Stimulated activated naive CD8-positive, alpha-beta T cell treated with anti-CD3 and anti-CD28 coated beads, Interleukin-15, amount 100 ng/mL, for 72 hours (primary cell): Measurements from ENCODE around the gene ANTKMT.

Experiments
- ATAC-seq: fragments of 150-1000 bp; cut with Tn5 transposase; 2 replicates; pipeline ENCODE4 v1.10.0; 2021; ENCODE audit warnings: mild to moderate bottlenecking, moderate library complexity
- DNase-seq, 2 donors: peaks; one replicate each; pipeline ENCODE4 v3.0.0; 2021 to 2022
- H3K27ac Mint-ChIP-seq, 2 donors: one replicate each; pipeline ENCODE4 v1.8.0; 2022; ENCODE audit warnings: mild to moderate bottlenecking in 2 of 2, mixed read lengths in 2 of 2, moderate library complexity in 2 of 2
- H3K27me3 Mint-ChIP-seq: one replicate; pipeline ENCODE4 v1.8.0; 2022; ENCODE audit warnings: mixed read lengths
- H3K4me1 Mint-ChIP-seq: one replicate; pipeline ENCODE4 v1.8.0; 2022; ENCODE audit warnings: mild to moderate bottlenecking, mixed read lengths
- H3K4me3 Mint-ChIP-seq, 2 donors: one replicate each; pipeline ENCODE4 v1.8.0; 2022; ENCODE audit warnings: mild to moderate bottlenecking in 2 of 2, mixed read lengths in 2 of 2, moderate library complexity in 1 of 2
- H3K9me3 Mint-ChIP-seq, 2 donors: one replicate each; pipeline ENCODE4 v1.8.0; 2022; ENCODE audit warnings: mixed read lengths in 2 of 2

Gene ANTKMT, protein sequence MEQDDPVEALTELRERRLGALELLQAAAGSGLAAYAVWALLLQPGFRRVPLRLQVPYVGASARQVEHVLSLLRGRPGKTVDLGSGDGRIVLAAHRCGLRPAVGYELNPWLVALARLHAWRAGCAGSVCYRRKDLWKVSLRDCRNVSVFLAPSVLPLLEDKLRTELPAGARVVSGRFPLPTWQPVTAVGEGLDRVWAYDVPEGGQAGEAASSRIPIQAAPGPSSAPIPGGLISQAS

DNA sequence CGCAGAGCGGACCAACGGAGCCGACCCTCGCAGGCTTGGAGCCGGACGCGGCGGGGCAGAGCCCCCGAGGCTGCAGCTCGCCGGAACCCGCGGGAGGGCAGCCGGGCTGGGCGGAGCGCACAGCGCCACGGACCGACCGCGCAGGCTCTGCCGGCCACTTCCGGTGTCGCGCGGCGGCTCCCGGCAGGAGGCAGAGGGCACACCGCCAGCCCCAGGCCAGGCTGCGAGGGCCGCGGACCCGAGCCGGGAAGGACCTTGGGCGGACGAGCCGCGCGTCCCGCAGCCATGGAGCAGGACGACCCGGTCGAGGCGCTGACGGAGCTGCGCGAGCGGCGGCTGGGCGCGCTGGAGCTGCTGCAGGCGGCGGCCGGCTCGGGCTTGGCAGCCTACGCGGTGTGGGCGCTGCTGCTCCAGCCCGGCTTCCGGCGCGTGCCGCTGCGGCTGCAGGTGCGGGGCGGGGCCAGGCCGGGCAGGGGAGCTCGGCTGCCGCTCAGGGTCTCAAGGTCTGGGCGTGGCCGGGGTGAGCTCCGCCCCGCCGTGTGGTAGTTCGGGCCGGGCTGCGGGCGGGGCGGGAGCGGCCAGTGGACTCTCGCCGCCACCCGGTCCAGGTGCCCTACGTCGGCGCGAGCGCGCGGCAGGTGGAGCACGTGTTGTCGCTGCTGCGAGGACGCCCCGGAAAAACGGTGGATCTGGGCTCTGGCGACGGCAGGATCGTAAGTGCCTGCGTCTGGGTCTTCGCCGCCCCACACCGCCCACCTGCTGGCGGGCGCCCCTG is at the start of gene ANTKMT:
ANTKMT (plus strand) TSS at position 157 of the 775 bp plus-strand sequence; CDS start at position 286, 129 bp downstream.
- Mint-ChIP-seq H3K4me3 (peak within 1 kb of the TSS; percentile 87 to 95), H3K27me3 (no peaks in the 10 kb centered on the region), H3K9me3 (no peaks in the 10 kb centered on the region), H3K4me1 (peaks cover 64% of the 10 kb centered on the region), H3K27ac (peak within 1 kb of the TSS; percentile 82 to 93)
- ATAC-seq, result peak; percentile 82
- DNase-seq, result peak; percentile 87 to 92

DNA sequence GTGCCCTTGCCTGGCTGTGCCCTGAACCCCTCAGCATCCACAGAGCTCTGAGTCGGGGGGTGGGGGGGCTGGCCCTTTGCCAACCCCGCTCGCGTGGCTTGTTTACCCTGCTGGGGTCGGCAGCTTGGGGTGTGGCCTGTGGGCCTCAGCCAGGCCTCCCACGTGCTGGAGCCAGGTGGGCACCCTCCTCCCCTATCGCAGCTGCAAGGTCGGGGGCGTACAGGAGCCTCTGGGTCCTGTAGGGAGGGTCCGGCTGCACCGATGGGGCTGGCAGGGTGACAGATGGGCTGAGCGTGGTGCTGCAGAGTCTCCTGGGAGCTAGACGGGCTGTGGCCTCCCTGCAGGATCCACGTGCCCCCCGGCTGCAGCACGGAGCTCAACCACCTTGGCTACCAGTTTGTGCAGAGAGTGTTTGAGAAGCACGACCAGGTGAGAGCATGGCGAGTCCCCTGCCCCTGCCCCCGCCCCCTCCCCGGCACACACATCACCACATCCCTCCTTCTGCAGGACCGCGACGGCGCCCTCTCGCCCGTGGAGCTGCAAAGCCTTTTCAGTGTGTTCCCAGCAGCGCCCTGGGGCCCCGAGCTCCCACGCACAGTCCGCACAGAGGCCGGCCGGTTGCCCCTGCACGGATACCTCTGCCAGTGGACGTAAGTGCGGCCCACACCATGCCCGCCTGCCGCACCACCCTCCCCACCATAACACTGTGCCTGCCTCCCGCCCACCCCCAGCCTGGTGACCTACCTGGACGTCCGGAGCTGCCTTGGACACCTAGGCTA is 49.4 kb upstream of the ANTKMT start:
- Mint-ChIP-seq H3K4me1 (peaks cover 31% of the 10 kb centered on the region), H3K4me3 (no peak overlapping the region), H3K9me3 (no peaks in the 10 kb centered on the region), H3K27ac (no peak overlapping the region), H3K27me3 (peaks cover 10% of the 10 kb centered on the region)
- DNase-seq (no peak), ATAC-seq (no peak)

DNA sequence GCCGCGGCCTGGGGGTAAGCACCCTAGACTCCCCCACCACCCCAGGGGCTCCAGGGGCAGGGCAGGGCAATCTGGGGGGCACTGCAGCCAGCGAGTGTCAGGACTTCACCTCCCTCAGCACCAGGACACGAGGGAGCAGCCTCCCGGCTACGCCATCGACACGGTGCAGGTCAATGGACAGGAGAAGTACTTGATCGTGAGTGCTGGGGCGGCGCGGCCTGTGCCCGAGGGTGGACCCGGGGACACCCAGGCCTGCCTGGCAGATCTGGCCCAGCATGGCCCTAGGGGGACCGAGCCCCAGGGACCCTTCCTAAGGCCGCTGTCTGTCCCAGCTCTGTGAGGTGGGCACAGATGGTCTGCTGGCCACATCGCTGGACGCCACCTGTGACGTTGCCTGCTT is 48.6 kb upstream of the ANTKMT start:
- Mint-ChIP-seq H3K4me3 (no peak overlapping the region), H3K9me3 (no peaks in the 10 kb centered on the region), H3K27ac (no peak overlapping the region), H3K4me1 (peaks cover 31% of the 10 kb centered on the region), H3K27me3 (peaks cover 19% of the 10 kb centered on the region)
- DNase-seq (no peak), ATAC-seq (no peak)

DNA sequence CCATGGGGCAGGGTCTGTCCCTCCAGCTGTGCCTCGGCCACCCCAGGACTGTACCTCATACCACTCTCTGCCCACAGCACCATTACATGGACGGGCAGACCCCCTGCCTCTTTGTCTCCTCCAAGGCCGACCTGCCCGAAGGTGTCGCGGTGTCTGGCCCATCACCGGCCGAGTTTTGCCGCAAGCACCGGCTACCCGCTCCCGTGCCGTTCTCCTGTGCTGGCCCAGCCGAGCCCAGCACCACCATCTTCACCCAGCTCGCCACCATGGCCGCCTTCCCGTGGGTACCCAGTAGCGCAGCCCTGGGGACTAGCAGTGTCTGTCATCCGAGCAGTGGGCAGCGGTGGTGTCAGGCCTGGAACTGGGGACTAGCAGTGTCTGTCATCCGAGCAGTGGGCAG is 48.1 kb upstream of the ANTKMT start:
- H3K27ac Mint-ChIP-seq, result no peak overlapping the region
- peaks cover 26% of the 10 kb centered on the region for H3K4me1 Mint-ChIP-seq
- no peak overlapping the region for H3K4me3 Mint-ChIP-seq
- no peaks in the 10 kb centered on the region for H3K9me3 Mint-ChIP-seq
- peaks cover 19% of the 10 kb centered on the region for H3K27me3 Mint-ChIP-seq
- ATAC-seq (no peak), DNase-seq (no peak)

DNA sequence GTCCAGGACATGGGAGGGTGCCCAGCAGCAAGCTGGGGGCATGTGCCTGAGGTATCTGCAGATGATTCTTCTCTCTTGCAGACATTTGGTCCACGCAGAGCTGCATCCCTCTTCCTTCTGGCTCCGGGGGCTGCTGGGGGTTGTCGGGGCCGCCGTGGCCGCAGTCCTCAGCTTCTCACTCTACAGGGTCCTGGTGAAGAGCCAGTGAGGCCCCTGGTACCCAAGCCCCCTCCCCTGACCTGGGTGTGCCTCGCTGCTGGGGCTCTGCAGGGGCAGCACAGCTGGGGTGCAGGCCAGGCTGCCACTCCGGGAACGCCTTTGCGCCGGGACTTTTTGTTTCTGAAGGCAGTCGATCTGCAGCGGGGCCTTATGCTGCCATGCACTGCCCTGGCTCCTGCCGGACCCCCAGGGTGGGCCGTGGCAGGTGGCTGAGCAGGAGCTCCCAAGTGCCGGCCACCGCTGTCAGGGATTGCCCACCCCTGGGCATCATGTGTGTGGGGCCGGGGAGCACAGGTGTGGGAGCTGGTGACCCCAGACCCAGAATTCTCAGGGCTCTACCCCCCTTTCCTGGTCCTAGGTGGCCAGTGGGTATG is 47.5 kb upstream of the ANTKMT start:
- Mint-ChIP-seq H3K4me1 (peaks cover 25% of the 10 kb centered on the region), H3K27me3 (peaks cover 19% of the 10 kb centered on the region), H3K9me3 (no peaks in the 10 kb centered on the region), H3K4me3 (no peak overlapping the region), H3K27ac (no peak overlapping the region)
- DNase-seq, result no peak
- ATAC-seq, result no peak

DNA sequence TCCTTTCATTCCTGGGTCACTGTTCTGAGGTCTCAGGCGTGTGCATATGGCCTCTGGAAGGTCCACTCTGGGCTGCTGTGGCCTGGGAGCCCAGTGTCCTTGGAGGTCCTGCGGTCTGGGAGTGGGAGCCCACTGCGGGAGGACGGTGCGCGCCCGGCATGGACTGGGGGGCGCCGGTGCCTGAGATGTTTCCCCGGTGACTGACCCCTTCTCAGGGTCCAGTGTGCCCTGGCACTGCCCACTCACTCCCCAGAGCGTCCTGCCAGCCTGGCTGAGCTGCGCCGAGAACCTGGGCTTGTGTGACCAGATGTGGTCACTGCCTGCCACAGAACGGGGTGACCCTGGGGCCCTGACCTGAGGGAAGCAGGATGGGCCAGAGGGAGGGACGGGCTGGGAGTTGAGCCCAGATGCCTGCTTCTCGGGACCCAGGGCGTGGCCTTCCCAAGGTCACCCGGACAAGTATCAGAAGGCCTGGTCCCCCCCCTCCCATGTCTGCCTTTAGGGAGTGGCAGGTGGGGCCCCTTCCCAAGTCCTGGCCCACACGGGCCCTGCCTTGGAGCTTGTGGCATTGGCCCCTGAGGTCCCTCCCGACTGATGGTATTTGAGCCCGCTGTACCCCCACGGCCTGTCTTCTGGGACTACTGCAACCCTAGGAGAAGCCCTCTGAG is 46.6 kb upstream of the ANTKMT start:
- DNase-seq (no peak), ATAC-seq (no peak)
- Mint-ChIP-seq H3K27ac (no peak overlapping the region), H3K9me3 (no peaks in the 10 kb centered on the region), H3K4me3 (no peak overlapping the region), H3K27me3 (peaks cover 19% of the 10 kb centered on the region), H3K4me1 (peaks cover 25% of the 10 kb centered on the region)

DNA sequence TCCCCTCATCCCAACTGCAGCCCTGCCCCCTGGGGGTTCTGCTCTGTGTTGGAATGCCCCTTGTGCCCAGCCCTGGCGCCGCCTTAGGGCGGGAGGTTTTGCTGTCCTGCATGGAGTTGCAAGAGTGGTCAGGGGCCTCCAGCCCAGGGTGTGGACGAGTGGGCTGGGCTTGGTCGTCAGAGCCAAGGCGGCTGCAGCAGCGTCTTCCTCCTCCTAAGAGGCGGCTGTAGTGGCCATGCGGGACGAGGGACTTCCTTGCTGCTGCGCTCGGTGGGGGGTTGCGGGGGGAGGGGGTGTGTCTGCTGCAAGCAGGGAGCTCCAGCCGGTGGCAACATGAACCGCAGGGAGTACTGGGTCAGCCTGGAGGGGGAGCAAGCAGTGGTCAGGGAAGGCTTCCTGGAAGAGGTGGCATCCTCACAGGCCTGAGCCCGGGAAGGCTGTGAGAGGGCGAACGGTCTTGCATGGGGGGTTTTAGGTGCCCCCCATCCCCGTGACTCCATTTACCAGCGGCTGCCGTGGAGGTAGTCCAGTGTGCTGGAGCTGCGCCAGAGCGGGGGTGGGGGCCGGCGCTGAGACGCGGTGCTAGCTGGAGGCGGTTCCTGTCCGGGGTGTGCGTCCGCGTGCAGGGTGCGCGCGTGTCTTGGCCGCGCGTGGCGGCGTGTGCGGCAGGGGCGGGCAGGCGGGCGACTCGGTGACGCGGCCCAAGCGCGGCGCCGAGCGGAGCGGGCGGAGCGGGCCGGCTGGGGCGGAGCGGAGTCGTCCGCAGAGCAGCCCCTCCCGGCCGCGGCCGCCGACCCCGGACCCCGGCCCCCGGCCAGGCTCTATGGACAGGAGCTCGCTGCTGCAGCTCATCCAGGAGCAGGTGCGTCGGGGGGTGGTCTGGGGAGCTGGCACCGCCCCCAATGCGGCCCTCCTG is 45.7 kb upstream of the ANTKMT start, which contains the start of gene RHBDL1:
RHBDL1 (plus strand) TSS at position 704 of the 916 bp plus-strand sequence; CDS start at position 824, 120 bp downstream.
- H3K27ac Mint-ChIP-seq, result no peak within 1 kb of the TSS
- peaks cover 20% of the 10 kb centered on the region for H3K4me1 Mint-ChIP-seq
- peak within 1 kb of the TSS; percentile 15 to 61 for H3K4me3 Mint-ChIP-seq
- no peak for ATAC-seq
- H3K27me3 Mint-ChIP-seq, result peaks cover 19% of the 10 kb centered on the region
- no peaks in the 10 kb centered on the region for H3K9me3 Mint-ChIP-seq
- no peak for DNase-seq

DNA sequence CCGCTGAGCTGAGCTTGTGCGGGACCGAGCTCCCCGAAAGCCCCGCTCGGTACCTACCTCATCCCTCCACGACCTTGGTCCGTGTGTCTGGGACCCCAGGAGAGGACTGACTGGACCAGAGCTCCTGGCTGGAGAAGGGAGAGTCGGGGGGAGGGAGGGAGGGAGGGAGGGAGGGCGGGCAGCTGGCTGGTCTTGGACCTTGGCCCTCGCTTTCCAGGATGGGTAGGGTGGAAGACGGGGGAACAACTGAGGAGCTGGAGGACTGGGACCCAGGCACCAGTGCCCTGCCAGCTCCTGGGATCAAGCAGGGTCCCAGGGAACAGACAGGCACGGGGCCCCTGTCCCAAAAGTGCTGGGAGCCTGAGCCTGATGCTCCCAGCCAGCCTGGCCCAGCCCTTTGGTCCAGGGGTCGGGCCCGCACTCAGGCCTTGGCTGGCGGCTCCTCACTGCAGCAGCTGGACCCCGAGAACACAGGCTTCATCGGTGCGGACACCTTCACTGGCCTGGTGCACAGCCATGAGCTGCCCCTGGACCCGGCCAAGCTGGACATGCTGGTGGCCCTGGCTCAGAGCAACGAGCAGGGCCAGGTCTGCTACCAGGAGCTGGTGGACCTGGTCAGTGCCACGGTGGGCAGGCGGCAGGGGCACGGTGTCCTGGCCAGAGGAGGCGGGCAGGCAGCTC is 44.9 kb upstream of the ANTKMT start:
- no peak for ATAC-seq
- H3K4me3 Mint-ChIP-seq, result peak overlapping the region in 1 of 2 donors; percentile 29
- H3K9me3 Mint-ChIP-seq, result no peaks in the 10 kb centered on the region
- no peak for DNase-seq
- no peak overlapping the region for H3K27ac Mint-ChIP-seq
- peaks cover 22% of the 10 kb centered on the region for H3K4me1 Mint-ChIP-seq
- H3K27me3 Mint-ChIP-seq, result peaks cover 19% of the 10 kb centered on the region

DNA sequence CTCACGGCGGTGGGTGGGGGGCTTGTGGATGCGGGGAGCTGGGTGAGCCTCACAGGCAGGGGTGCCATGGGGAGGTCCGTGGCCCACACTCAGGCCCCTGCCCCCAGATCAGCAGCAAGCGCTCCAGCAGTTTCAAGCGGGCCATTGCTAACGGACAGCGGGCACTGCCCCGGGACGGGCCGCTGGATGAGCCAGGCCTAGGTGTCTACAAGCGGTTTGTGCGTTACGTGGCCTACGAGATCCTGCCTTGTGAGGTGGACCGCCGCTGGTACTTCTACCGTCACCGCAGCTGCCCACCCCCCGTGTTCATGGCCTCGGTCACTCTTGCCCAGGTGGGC is 44.4 kb upstream of the ANTKMT start:
- Mint-ChIP-seq H3K4me3 (no peak overlapping the region), H3K4me1 (peaks cover 27% of the 10 kb centered on the region), H3K27me3 (peaks cover 19% of the 10 kb centered on the region), H3K27ac (no peak overlapping the region), H3K9me3 (no peaks in the 10 kb centered on the region)
- DNase-seq (no peak), ATAC-seq (no peak)

DNA sequence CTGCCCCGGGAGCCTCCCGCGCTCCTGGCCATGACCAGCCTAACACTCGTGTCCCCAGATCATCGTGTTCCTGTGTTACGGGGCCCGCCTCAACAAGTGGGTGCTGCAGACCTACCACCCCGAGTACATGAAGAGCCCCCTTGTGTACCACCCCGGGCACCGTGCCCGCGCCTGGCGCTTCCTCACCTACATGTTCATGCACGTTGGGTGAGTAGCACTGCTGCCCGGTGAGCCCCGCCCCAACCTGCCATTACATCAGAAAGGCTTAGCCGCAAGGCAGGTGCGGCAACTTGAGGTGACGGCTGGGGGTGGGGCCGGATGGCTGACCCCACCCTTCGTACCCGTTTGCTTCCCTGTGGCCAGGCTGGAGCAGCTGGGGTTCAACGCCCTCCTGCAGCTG is 44.0 kb upstream of the ANTKMT start:
- peak overlapping the region in 1 of 2 donors; percentile 12 for H3K27ac Mint-ChIP-seq
- no peaks in the 10 kb centered on the region for H3K9me3 Mint-ChIP-seq
- DNase-seq (no peak), ATAC-seq (no peak)
- H3K4me1 Mint-ChIP-seq, result peaks cover 31% of the 10 kb centered on the region
- H3K27me3 Mint-ChIP-seq, result peaks cover 19% of the 10 kb centered on the region
- no peak overlapping the region for H3K4me3 Mint-ChIP-seq

DNA sequence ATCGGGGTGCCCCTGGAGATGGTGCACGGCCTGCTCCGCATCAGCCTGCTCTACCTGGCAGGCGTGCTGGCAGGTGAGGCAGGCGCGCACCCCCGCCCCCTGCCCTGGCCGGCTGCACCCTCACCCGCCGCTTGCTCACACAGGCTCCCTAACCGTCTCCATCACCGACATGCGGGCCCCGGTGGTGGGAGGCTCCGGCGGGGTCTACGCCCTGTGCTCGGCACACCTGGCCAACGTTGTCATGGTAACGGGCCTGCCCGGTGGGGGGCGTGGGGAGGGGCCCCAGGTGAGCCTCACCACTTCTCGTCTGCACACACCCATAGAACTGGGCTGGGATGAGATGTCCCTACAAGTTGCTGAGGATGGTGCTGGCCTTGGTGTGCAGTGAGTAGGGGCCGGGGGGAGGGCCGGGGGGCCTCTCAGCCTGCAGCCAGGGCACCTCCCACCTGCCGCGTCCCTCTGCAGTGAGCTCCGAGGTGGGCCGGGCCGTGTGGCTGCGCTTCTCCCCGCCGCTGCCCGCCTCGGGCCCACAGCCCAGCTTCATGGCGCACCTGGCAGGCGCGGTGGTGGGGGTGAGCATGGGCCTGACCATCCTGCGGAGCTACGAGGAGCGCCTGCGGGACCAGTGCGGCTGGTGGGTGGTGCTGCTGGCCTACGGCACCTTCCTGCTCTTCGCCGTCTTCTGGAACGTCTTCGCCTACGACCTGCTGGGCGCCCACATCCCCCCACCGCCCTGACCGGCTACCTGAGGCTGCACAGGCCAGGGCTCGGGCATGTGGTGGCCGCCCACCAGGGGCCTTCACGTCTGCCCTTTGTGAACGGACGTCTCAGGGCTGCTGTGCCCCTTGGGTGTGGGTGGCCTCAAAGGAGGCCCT is 43.4 kb upstream of the ANTKMT start:
- DNase-seq (no peak), ATAC-seq (no peak)
- H3K27ac Mint-ChIP-seq, result peak overlapping the region in 1 of 2 donors; percentile 95
- H3K4me3 Mint-ChIP-seq, result peak overlapping the region in 1 of 2 donors; percentile 37
- H3K27me3 Mint-ChIP-seq, result peaks cover 19% of the 10 kb centered on the region
- H3K4me1 Mint-ChIP-seq, result peaks cover 37% of the 10 kb centered on the region
- H3K9me3 Mint-ChIP-seq, result no peaks in the 10 kb centered on the region

DNA sequence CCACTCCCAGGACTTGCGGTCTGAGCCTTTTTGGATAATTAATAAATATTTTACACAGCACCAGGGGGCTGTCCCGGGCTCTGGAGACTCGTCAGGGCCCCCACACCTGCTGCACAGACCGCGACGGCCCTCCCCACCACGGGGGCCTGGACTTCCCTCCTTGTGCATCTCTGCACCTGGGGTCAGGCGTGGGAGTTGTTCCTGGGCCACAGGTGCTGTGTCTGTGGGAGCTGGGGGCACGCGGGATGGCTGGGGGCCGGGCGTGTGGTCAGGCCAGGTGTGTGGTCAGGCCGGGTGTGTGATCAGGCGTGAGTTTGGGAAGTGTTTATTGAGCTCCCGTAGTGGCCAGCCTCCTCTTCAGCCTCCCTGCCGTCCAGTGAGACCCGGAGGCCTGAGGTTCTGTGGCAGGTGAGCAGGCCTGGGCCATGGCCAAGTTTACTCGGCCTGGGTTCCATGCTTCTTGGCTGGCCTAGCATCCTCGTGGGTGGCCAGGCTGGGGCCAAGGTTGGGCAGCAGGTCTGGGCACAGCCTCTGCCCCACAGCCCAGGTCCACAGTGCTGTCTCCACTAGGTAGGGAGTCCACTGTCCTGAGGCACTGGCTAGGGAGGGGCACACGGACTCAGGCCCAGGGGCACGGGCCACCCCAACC is 42.6 kb upstream of the ANTKMT start:
- ATAC-seq (no peak), DNase-seq (no peak)
- Mint-ChIP-seq H3K27ac (peak overlapping the region in 1 of 2 donors; percentile 95), H3K4me1 (peaks cover 45% of the 10 kb centered on the region), H3K4me3 (no peak overlapping the region), H3K9me3 (no peaks in the 10 kb centered on the region), H3K27me3 (peaks cover 19% of the 10 kb centered on the region)
